ENCODE data around the gene TNK2. TPM values are rescaled to one million over a fixed set of nuclear protein-coding genes. Genes with fewer than 3 reads are reported as not detected.

The TNK2 gene
- total and polyA plus RNA-seq, 12 donors = 3.4 to 161 (median 24.7) TPM

- no peak for DNase-seq
- peak overlapping the region in 2 of 5 donors; percentile 59 to 69 for H3K27ac ChIP-seq
- intact Hi-C loops (cut with DNase I) = no loop called here
- H3K27me3 ChIP-seq = no peaks in the 10 kb centered on the region
- no peak overlapping the region for H3K4me3 ChIP-seq
- H3K9me3 ChIP-seq (replicated peaks in 1 of 3) = no peaks in the 10 kb centered on the region
- peaks cover 0 to 7% of the 10 kb centered on the region in 2 donors for H3K4me1 ChIP-seq (replicated peaks in 1 of 2)
- H3K36me3 ChIP-seq (replicated peaks in 1 of 2) = peaks cover 0 to 32% of the 10 kb centered on the region in 2 donors
- WGBS, 4 donors = 71 to 80% (median 79%) methylated on average over 15 to 25 of the region's 25 CpGs
- no peak for TF ChIP-seq POLR2A (IDR thresholded peaks at IDR 0.05)
- TF ChIP-seq CTCF (IDR thresholded peaks at IDR 0.05) = no peak
Measured at GRCh38 chr3:195885036-195885891, 23.1 kb downstream of the TNK2 start.

GRCh38 chr3:195884691-195885035, 23.7 kb downstream of the TNK2 start:
- intact Hi-C loops (cut with DNase I) = no loop called here
- no peak for DNase-seq
- Histone ChIP-seq H3K4me3 (no peak overlapping the region), H3K27ac (peak overlapping the region in 1 of 5 donors; percentile 69), H3K36me3 (replicated peaks in 1 of 2) (peaks cover 0 to 32% of the 10 kb centered on the region in 2 donors), H3K9me3 (replicated peaks in 1 of 3) (no peaks in the 10 kb centered on the region), H3K27me3 (no peaks in the 10 kb centered on the region), H3K4me1 (replicated peaks in 1 of 2) (peaks cover 0 to 7% of the 10 kb centered on the region in 2 donors)
- no peak for TF ChIP-seq POLR2A (IDR thresholded peaks at IDR 0.05)
- no peak for TF ChIP-seq CTCF (IDR thresholded peaks at IDR 0.05)
- 96 to 99% (median 98%) methylated on average over 10 to 14 of the region's 14 CpGs for WGBS, 4 donors

- intact Hi-C loops (cut with DNase I) = no loop called here
- Histone ChIP-seq H3K27me3 (no peaks in the 10 kb centered on the region), H3K4me1 (replicated peaks in 1 of 2) (peaks cover 0 to 7% of the 10 kb centered on the region in 2 donors), H3K36me3 (replicated peaks in 1 of 2) (peaks cover 0 to 41% of the 10 kb centered on the region in 2 donors), H3K9me3 (replicated peaks in 1 of 3) (no peaks in the 10 kb centered on the region), H3K27ac (no peak overlapping the region), H3K4me3 (no peak overlapping the region)
- 86 to 93% (median 89%) methylated on average over 12 of the region's 12 CpGs for WGBS, 4 donors
- no peak for DNase-seq
- TF ChIP-seq CTCF (IDR thresholded peaks at IDR 0.05) (no peak), POLR2A (IDR thresholded peaks at IDR 0.05) (no peak)
Measured at GRCh38 chr3:195883801-195884200, 24.6 kb downstream of the TNK2 start.

GRCh38 chr3:195883160-195883559, 25.2 kb downstream of the TNK2 start:
- TF ChIP-seq CTCF (IDR thresholded peaks at IDR 0.05) (no peak), POLR2A (IDR thresholded peaks at IDR 0.05) (no peak)
- Histone ChIP-seq H3K4me1 (replicated peaks in 1 of 2) (peaks cover 0 to 7% of the 10 kb centered on the region in 2 donors), H3K36me3 (replicated peaks in 1 of 2) (peaks cover 0 to 44% of the 10 kb centered on the region in 2 donors), H3K27ac (no peak overlapping the region), H3K27me3 (no peaks in the 10 kb centered on the region), H3K4me3 (no peak overlapping the region), H3K9me3 (replicated peaks in 1 of 3) (no peaks in the 10 kb centered on the region)
- WGBS, 4 donors = 92 to 96% (median 95%) methylated on average over 10 to 21 of the region's 21 CpGs
- intact Hi-C loops (cut with DNase I) = no loop called here
- DNase-seq = no peak

All from adrenal gland (tissue), 12 donors.